ENCODE results near the gene ZNF674.
"Not testable (repeated sequence)": the region's sequence is repeated elsewhere in the genome, so short reads cannot be mapped to it uniquely, and the experiment has no call there.

The ZNF674 gene

DNA sequence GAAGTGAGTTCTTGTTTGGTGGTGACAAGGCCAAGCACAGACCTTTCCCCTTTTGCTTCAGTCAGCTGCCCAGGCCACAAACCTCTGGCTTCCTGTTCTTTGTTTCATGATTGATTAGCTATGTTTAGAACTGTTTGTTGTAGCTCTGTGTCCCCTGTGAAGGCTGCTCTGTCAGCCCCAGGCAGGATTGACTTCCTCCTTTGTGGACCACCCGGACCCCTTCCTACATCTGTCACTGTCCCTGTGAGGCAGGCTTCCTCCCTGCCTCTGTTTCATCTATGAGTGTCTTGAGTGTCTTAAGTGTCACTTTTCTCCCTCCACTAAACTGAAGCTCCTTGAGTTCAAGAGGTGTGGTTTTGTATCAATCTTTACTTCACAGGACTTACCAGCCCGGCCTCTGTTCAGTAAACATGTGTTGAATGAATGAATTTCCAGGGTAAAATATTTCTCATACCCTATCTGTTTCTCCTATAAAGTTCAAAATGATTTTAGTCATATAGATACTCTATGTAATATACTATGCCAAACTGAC is 83.5 kb downstream of the ZNF674 start:
- no peak for DNase-seq

DNA sequence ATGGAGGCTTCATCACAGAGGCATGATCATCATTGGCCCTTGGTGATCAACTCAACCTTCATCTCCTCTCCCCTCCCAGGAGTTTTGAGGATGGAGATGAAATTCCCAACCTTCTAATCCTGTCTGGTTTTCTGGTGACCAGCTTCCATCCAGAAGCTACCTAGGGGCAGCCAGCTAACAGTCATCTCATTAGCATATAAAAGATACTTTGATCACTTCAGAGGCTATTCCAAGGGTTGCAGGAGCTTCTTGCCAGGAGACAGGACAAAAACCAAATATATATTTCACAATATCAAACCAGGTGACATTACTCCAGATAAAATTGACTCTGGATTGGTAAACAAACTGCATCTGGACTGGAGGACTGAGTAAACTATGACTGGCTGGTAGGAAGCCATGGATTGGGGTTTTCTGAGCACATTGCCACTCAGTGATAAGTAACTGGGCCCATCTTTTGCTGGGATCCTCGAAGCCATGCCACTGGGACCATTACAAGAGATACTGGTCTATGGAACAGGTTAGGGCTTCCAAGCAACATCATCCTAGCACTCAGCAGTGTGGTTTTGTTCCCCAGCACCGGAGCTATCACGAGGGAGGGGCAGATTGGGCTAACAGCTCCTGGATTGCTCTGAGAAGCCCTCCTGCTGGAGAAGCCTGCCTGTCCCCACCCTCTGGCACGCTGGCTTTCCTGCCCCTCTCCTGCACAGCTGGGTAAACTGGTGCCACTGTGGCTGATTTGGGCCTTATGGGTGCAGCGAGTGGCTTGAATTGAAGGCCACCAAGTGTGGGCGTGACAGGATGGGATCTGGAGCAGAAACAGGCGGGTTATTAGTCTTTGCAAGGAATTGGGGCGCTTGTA is 84.2 kb downstream of the ZNF674 start:
- not testable (repeated sequence) for DNase-seq

DNA sequence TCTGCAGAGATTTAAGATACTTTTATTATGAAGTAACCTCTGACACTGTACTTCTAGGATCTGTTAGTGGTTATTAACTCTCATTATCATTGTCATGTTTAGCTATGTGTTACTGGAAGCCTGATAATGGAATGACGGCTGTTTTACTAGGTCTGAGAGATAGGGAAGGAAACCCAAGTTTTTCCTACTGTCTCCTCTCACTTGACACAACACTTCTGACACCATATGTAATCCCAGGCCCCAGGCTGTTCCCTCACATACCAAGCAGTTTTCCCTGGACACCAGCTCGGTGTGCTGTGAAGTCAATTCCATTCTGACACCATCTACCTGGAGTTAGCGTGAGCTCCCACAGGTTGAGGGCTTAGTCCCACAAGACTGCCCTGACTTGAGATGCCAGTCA is 85.6 kb downstream of the ZNF674 start:
- no peak for DNase-seq

DNA sequence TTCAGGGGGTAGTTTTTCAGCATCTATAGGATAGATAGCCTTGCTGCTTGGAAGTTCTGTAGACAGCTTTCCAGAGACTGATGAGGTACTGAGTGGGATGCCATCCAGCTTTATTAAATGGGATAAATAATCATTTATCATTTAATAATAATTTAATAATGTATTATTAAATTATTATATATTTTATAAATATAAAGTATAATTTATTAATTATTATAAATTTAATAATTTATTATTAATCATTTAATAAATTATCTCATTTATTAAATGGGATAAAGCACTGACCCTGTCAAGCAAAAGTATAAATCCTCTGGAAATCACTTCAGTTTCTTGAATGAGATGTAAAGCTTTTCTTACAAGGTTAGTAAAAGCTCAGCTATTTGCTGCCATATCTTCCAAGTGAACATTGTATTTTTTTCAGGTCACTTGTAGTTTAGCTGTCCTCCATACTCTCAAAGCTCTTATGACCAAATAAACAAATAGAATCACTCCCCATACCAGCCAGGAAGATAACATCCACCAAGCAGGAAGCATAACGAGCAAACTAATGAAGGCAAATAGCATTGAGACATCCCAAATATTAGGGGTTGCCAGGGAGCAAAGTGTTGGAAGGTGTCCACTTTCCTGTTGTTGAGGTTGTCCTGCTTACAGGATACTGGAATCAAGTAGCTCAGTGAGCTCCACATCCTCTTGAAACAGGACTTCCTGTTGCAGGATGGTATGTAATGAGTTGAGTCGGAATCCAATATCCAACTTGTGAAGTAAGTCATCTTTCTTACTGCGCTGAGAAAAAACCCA is 88.9 kb downstream of the ZNF674 start:
- no peak for DNase-seq
